SK-N-SH (cell line): ENCODE measurements around the gene RHBDL3.

Experiments
- EZH2phosphoT487 ChIP-seq: fragments of 200-600 bp; sonication (generic); IDR thresholded peaks from 2 replicates; pipeline ENCODE4 v1.6.1; 2017; ENCODE audit warnings: low read depth, mixed run types, mild to moderate bottlenecking, antibody characterized with exemption, moderate library complexity, borderline replicate concordance
- FOXJ3 ChIP-seq: sonication (generic); formaldehyde crosslinking; IDR thresholded peaks from 2 replicates; pipeline ENCODE4 v1.5.1; 2020; ENCODE audit warnings: mild to moderate bottlenecking, missing genetic modification reagents
- JUND ChIP-seq: IDR thresholded peaks from 2 replicates; pipeline ENCODE4 v1.4.0; 2012
- MXI1 ChIP-seq: IDR thresholded peaks from 2 replicates; pipeline ENCODE4 v1.6.1; 2012; ENCODE audit warnings: mild to moderate bottlenecking, low read depth, low read length, improper control_type of control experiment
- POLR2AphosphoS5 ChIP-seq: IDR thresholded peaks from 2 replicates; pipeline ENCODE4 v1.6.1; 2012; ENCODE audit warnings: low read depth, low read length
- RAD21 ChIP-seq: IDR thresholded peaks from 2 replicates; pipeline ENCODE4 v1.6.1; 2012; ENCODE audit warnings: mild to moderate bottlenecking, low read length
- SIN3A ChIP-seq: IDR thresholded peaks from 2 replicates; pipeline ENCODE4 v1.6.1; 2012; ENCODE audit warnings: low read depth, mild to moderate bottlenecking, low read length, moderate library complexity, borderline replicate concordance
- TAF1 ChIP-seq: IDR thresholded peaks from 2 replicates; pipeline ENCODE4 v1.6.1; 2012; ENCODE audit warnings: low read depth, mild to moderate bottlenecking, low read length, moderate library complexity, borderline replicate concordance
- TF ChIP-seq, protein P1 (sequence below): fragments of 200-600 bp; sonication (generic); IDR thresholded peaks from 2 replicates; pipeline ENCODE4 v1.6.1; 2017; ENCODE audit warnings: antibody characterized with exemption, mild to moderate bottlenecking, moderate library complexity
- TF ChIP-seq, protein P2 (sequence below): IDR thresholded peaks from 2 replicates; pipeline ENCODE4 v1.4.0; 2012; ENCODE audit warnings: low read depth

DNA sequence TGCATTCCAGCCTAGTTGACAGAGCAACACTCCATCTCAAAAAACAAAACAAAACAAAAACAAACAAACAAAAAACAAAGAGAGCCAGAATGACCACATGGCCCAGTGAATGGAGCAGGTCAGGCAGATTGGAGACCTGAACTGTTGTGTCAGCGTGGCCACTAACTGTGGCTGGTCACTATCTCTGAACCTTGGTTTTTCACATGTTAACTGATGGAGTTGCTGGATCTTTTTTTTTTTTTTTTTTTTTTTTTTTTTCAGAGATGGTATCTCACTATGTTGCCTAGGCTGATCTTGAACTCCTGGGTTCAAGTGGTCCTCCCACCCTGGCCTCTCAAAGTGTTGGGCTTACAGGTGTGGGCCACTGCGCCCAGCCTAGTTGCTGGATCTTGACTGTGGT, 31.8 kb downstream of the RHBDL3 start:
- TF ChIP-seq, protein P1, sequence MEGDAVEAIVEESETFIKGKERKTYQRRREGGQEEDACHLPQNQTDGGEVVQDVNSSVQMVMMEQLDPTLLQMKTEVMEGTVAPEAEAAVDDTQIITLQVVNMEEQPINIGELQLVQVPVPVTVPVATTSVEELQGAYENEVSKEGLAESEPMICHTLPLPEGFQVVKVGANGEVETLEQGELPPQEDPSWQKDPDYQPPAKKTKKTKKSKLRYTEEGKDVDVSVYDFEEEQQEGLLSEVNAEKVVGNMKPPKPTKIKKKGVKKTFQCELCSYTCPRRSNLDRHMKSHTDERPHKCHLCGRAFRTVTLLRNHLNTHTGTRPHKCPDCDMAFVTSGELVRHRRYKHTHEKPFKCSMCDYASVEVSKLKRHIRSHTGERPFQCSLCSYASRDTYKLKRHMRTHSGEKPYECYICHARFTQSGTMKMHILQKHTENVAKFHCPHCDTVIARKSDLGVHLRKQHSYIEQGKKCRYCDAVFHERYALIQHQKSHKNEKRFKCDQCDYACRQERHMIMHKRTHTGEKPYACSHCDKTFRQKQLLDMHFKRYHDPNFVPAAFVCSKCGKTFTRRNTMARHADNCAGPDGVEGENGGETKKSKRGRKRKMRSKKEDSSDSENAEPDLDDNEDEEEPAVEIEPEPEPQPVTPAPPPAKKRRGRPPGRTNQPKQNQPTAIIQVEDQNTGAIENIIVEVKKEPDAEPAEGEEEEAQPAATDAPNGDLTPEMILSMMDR: no peak
- no peak for TF ChIP-seq JUND
- TF ChIP-seq EZH2phosphoT487: no peak
- TF ChIP-seq MXI1: no peak
- no peak for TF ChIP-seq SIN3A
- TF ChIP-seq FOXJ3 (CRISPR knock-in tag): no peak
- no peak for TF ChIP-seq RAD21
- TF ChIP-seq, protein P2, sequence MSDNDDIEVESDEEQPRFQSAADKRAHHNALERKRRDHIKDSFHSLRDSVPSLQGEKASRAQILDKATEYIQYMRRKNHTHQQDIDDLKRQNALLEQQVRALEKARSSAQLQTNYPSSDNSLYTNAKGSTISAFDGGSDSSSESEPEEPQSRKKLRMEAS: no peak
- TF ChIP-seq POLR2AphosphoS5: no peak
- no peak for TF ChIP-seq TAF1
